Measurements from ENCODE around the gene MPPE1.
"Not testable (repeated sequence)": the region's sequence is repeated elsewhere in the genome, so short reads cannot be mapped to it uniquely, and the experiment has no call there.

Gene MPPE1

DNA sequence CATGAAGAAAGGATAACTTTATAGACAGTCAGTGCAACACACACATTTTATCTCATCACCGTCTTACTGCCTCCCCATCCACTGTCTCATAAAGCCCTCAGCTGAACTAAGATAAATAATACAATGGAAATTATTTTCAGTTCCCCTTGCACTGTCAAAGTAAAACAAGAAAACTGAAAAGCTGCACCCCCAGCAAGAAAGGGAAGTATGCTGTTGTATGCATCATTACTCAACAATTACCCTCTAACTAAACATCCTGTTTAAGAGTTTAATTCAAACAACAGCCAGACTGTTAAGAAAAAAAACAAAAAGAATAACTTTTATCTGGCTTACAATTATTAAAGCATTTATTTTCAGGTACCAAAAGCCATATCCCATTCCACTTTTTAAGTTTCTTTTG is 25.0 kb downstream of the MPPE1 start:
- DNase-seq = no peak

- no peak for DNase-seq
These were observed 25.5 kb downstream of the MPPE1 start for GRCh38 chr18:11882636-11883035.

DNA sequence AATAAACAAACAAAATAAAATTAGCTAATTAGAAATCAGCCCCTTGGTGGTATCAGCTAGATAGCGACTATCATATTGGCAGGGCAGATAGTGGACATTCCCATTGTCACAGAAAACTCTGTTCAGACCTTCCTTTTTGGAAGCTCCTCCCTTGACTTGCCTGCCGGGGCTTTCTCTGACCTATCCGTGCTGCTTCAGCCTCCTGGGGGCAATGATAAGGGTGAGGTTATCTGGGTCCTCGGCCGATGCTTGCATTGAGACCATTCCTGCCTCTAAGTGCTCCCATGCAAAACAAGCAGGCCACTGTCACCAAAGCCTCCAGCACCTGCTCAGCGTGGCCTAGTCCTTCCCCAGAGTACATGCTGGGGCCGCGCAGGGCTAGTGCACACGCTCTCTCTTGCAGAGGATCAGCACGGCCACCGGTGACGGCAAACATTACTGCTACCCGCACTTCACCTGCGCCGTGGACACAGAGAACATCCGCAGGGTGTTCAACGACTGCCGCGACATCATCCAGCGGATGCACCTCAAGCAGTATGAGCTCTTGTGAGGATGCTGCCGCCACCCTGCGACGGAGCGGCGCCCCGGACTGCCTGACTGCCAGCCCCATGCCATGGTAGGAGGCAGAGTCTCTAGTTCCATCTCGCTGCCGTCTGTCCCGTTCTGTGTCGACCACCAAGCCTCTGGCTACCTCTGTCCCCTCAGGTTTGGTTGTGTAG is 27.4 kb downstream of the MPPE1 start:
- no peak for DNase-seq

DNA sequence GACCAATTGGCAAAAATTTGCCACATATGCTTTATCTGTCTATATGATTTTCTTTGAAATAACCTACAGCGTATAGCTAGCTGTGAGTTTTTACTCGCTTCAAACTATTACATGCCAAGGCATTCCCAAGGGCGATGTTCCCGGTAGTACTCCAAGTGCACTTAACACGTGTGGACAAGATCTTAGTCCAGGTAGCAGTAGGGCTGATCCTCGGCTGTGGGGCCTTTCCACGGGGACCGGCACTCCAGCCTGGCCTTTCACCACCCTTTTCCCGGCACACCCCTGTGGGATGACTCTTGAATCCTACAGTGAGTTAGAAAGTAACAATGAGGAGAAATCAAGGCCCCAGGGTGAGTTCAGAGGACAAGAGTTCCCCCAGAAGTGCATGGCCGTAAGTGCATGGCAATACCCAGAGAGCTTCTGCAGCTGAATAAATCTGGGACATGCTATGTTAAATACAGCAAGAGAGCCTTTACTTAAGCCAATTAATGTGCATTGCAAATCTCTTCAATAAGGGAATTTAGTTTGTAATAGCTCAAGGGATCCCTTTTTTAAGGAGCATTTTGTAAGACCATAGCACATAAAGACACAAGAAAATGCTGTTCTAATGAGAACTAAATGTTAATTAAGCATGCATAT is 30.5 kb downstream of the MPPE1 start:
- DNase-seq = no peak

DNA sequence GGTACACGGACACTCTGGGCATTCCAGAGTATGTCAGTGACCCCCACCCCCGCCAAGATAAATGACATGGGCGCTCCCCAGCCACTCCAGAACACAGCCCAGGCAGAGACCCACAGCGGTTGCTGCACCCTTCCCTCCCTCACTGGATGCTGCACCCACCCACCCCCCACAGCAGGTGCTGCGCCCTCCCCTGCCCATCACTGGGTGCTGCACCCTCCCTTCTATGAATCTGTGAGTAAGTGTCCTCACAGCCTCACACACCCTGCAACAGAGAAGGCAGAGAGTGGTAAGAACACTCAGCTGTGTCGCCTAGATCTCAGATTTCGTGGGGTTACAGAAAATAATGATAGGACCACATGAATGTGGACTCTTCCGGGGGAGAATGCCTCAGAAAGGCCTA is 33.4 kb downstream of the MPPE1 start:
- no peak for DNase-seq

DNA sequence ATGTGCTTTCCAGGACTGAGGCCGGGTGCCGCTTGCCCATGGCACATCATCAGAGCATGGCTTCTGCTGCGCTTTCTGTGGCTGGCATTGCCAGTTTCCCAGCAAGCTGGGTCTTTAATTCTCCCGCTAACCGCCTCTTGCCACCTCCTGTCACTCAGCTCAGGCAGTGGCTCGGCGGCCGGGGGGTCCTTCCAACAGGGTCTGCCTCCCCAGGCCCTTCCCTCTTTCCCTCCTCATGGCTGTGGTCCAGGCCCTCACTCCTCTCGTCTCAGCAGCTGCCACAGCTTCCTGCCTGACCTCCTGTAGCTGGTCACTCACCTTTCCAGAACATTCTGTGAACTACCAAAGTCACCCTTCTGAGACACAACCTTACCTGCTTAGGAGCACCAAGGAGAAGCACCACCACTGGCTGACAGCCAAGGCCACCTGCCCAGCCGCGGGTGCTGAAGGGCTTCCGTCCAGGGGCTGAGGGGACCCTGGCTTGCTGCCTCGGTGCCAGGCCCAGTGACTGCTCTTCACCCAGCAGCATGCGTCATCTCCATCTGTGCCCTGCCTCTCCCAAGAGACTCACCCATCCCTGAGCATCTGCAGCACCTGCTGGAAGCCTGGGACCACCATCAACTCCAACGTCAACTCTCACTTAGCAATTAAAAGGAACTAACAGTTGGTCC is 34.3 kb downstream of the MPPE1 start:
- DNase-seq = no peak

- no peak for DNase-seq
These were observed 35.5 kb downstream of the MPPE1 start for GRCh38 chr18:11872479-11873136.

- no peak for DNase-seq
These were observed 36.6 kb downstream of the MPPE1 start for GRCh38 chr18:11871501-11871900.

- DNase-seq = no peak
These were observed 39.9 kb downstream of the MPPE1 start for GRCh38 chr18:11868230-11868629.

- no peak for DNase-seq
These were observed 41.4 kb downstream of the MPPE1 start for GRCh38 chr18:11866764-11867163.

DNA sequence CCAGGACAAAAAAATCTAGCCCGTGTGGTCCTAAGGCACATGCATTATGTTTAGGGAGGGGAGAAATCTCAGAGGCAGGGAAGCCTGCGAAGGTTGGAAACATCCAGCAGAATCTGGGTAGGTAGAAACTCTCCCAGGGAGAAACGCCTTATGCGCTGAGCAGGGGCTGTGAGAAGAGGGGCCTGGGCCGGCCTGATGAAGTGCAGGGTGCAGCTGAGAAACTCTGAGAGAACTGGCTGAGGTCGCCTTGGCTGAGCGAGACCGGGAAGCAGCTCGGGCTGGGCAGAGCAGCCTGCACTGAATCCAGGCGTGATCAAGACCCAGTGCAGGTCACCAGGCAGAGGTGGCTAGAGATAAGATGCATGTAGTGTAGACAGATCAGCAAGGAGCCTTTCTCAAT is 41.8 kb downstream of the MPPE1 start:
- DNase-seq = no peak

GRCh38 chr18:11865071-11865470 is 43.0 kb downstream of the MPPE1 start:
- DNase-seq = no peak

GRCh38 chr18:11864471-11864870 is 43.6 kb downstream of the MPPE1 start:
- DNase-seq = no peak

GRCh38 chr18:11862468-11863137 is 45.5 kb downstream of the MPPE1 start:
- DNase-seq = no peak

- DNase-seq = no peak
These were observed 46.4 kb downstream of the MPPE1 start for GRCh38 chr18:11861583-11862288.

DNA sequence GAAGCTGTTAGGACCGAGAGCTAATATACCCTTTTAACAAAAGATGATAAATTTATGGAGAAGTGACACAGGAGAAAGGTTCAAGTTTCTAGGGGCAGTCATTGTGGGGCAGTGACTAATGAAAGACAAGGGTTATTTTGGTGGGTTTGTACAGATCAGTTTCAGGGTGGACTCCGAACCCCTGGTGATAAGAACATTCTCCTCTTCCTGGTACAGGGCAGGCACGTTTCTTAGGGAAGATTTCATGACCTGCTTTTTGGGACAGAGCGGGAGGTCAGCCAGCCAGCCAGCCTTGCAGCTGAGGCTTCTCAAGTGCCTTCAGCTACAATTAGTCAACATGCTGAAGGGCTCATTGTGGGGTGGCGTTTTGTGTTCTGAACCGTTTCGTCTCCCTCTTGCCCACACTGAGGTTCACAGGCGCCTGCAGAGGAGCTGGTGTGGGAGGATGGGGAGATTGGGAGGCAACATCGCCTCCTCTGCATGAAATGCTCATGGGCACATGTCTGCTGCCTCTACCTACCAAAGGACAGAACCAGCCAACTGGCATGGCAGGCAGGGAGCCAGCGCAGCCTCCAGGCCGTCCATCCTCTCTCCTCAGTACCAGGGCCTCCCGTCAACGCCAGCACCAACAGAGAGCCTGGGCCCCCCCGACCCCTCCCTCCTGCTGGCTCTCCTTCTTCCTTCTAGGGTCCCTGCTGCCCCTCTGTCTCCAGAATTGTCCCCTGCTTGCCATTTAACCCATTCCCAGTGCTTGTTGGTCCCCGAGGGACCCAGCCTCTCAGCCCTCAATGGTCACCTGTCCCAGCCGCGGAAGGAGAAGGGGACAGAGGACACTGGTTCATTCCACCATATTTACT is 47.3 kb downstream of the MPPE1 start:
- DNase-seq = no peak

- peak; percentile 12 for DNase-seq
These were observed 48.2 kb downstream of the MPPE1 start for GRCh38 chr18:11859903-11860407.

GRCh38 chr18:11859282-11859830 is 48.8 kb downstream of the MPPE1 start:
- no peak for DNase-seq

DNA sequence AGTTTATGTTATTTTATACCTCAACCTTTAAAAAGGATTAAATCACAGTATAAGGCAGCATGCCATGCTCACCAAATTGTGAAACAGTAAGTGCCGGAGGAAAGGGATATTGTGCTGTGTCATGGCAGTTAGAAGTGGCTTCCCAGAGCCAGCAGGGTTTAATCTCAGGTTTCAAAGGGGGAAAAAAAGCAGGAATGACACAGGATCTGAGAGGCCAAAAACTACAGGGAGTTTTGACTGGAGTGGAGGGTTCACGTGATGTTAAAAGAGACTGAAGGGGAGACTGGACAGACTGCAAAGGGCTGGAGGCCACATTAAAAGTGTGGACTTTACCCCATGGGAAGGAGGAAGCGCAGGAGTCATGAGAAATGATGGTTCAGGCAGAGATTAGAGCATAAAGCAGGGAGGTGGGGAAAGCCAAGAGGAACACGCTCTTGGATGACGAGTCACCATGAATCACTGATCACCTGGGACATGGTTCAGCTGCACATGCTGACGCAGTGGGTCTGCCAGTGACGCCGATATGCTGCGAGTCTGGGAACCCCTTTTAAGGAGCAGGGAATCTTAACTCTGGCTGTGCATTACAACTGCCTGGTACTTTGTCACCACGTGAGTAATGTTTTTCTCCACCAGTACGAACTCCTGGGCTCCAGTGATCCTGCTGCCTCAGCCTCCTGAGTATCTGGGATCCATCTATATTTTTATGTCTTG is 50.8 kb downstream of the MPPE1 start:
- DNase-seq = no peak

DNA sequence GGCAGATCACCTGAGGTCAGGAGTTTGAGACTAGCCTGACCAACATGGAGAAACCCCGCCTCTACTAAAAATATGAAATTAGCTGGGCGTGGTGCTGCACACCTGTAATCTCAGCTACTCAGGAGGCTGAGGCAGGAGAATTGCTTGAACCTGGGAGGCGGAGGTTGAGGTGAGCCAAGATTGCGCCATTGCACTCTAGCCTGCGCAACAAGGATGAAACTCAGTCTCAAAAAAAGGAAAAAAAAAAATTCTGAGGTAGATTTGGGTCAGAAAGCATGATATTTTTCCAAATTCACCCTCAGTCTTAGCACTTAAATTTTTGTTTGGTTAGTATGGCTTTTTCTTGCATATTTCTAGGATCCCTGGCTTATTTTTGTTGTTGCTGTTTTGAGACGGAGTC is 53.6 kb downstream of the MPPE1 start:
- not testable (repeated sequence) for DNase-seq
